ENCODE measurements around the gene PROC.

GRCh38 chr2:127426501-127427354, 8.5 kb downstream of the PROC start:
- TF ChIP-seq, protein P1, sequence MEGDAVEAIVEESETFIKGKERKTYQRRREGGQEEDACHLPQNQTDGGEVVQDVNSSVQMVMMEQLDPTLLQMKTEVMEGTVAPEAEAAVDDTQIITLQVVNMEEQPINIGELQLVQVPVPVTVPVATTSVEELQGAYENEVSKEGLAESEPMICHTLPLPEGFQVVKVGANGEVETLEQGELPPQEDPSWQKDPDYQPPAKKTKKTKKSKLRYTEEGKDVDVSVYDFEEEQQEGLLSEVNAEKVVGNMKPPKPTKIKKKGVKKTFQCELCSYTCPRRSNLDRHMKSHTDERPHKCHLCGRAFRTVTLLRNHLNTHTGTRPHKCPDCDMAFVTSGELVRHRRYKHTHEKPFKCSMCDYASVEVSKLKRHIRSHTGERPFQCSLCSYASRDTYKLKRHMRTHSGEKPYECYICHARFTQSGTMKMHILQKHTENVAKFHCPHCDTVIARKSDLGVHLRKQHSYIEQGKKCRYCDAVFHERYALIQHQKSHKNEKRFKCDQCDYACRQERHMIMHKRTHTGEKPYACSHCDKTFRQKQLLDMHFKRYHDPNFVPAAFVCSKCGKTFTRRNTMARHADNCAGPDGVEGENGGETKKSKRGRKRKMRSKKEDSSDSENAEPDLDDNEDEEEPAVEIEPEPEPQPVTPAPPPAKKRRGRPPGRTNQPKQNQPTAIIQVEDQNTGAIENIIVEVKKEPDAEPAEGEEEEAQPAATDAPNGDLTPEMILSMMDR (conservative IDR thresholded peaks at IDR 0.05), result no peak
- no peak for TF ChIP-seq ZFX (IDR thresholded peaks at IDR 0.05)
